Stomach (tissue), 19 donors: Measurements from ENCODE around the gene KCNQ5. TPM values are rescaled to one million over a fixed set of nuclear protein-coding genes. Genes with fewer than 3 reads are reported as not detected.
"Not testable (repeated sequence)": the region's sequence is repeated elsewhere in the genome, so short reads cannot be mapped to it uniquely, and the experiment has no call there.

ENCODE experiments used
- DNase-seq, 2 donors: peaks; one replicate each; pipeline versions ENCODE4 v3.0.0 to v3.0.0-alpha.2; 2013 to 2019
- H3K27ac ChIP-seq, 5 donors: fragments of 200-600 bp in 4 of 5; sonication (generic) in 4 of 5; one replicate each; pipeline ENCODE4 v1.5.1; 2013 to 2019; ENCODE audit warnings: mild to moderate bottlenecking in 1 of 5, moderate library complexity in 1 of 5
- H3K27me3 ChIP-seq, 3 donors: fragments of 200-600 bp; sonication (generic); one replicate each; pipeline ENCODE4 v1.5.1; 2017 to 2019; ENCODE audit warnings: mixed run types in 1 of 3
- H3K36me3 ChIP-seq, 4 donors: fragments of 200-600 bp; sonication (generic); 1 replicate in 3 of 4; 2 replicates in 1 of 4; pipeline ENCODE4 v1.5.1; 2016 to 2019
- H3K4me1 ChIP-seq, 4 donors: fragments of 200-600 bp; sonication (generic); one replicate each; pipeline ENCODE4 v1.5.1; 2016 to 2019
- H3K4me3 ChIP-seq, 4 donors: fragments of 200-600 bp; sonication (generic) in 3 of 4; one replicate each; pipeline ENCODE4 v1.5.1; 2016 to 2019; ENCODE audit warnings: mild to moderate bottlenecking in 1 of 4
- H3K9me3 ChIP-seq, 4 donors: fragments of 200-600 bp; sonication (generic); one replicate each; pipeline ENCODE4 v1.5.1; 2016 to 2019
- CTCF ChIP-seq, 7 experiments: fragments of 450-650 bp in 4 of 7; fragments of 200-600 bp in 3 of 7; sonication (generic) in 3 of 7; IDR thresholded peaks; one replicate each; pipeline ENCODE4 v1.5.1; 2016 to 2019; ENCODE audit warnings: antibody characterized with exemption in 7 of 7, control low read depth in 2 of 7, mild to moderate bottlenecking in 1 of 7
- EP300 ChIP-seq: sonication (generic); formaldehyde crosslinking; IDR thresholded peaks from one replicate; pipeline ENCODE4 v1.6.1; 2017; ENCODE audit warnings: antibody characterized with exemption
- POLR2A ChIP-seq, 4 donors: fragments of 450-650 bp; IDR thresholded peaks; one replicate each; pipeline ENCODE4 v1.6.1; 2016; ENCODE audit warnings: antibody characterized with exemption in 4 of 4, control low read depth in 2 of 4, mild to moderate bottlenecking in 1 of 4, moderate library complexity in 1 of 4
- POLR2AphosphoS5 ChIP-seq, 3 donors: sonication (generic); formaldehyde crosslinking; IDR thresholded peaks; one replicate each; pipeline ENCODE4 v1.6.1; 2016; ENCODE audit warnings: antibody characterized with exemption in 3 of 3
- WGBS, 5 donors: extraction: QIAGEN DNeasy Blood & Tissue Kit in 3 of 5; methylation state at CpG; one replicate each; pipeline versions ENCODE4 v1.1.5 to v1.1.7; 2013 to 2018; 5-methylcytosine and 5-hydroxymethylcytosine counted together
- intact Hi-C: fragments of 100-400 bp; cut with DNase I; formaldehyde crosslinking; loops from one replicate; pipeline ENCODE4 v1.15.1; 2023; ENCODE audit warnings: low total_unique reads
- long read RNA-seq, 10 donors: transcript quantifications; one replicate each; lab custom pipeline, GENCODE V29; 2026
- polyA plus RNA-seq, 3 donors: library from polyadenylated mRNA; stranded (reverse); fragments of 200-250 nt; gene quantifications; one replicate each; pipeline ENCODE4 v1.2.3, GENCODE V29; 2013
- total RNA-seq, 5 donors: library from RNA; depleted of rRNA; stranded (reverse); fragments of >200 nt; gene quantifications; one replicate each; pipeline versions ENCODE4 v1.1.0 to v1.2.3, GENCODE V29; 2014 to 2016
- donor health status: healthy with polysubstance abuse.
- donor health status: Bipolar disorder and iron deficiency.
- donor health status: healthy.

KCNQ5 gene
- total RNA-seq (1 to 10 TPM in 2 of 5 donors, under 1 TPM in 1, not detected in 2; 0.45 to 2.8 (median 2.6) TPM), polyA plus RNA-seq (under 1 TPM; 0.12 to 0.30 (median 0.15) TPM)
- long read RNA-seq, donor 1: 0 reads
- long read RNA-seq, donor 2: 0 reads
- long read RNA-seq, donor 3: 0 reads
- long read RNA-seq, donor 4: 0 reads
- long read RNA-seq, donor 5: 0 reads
- long read RNA-seq, donor 6: 0 reads
- long read RNA-seq, donor 7: 0 reads
- long read RNA-seq, donor 8: 0 reads
- long read RNA-seq, donor 9: 0 reads
- long read RNA-seq, donor 10: 0 reads

- Histone ChIP-seq H3K27ac (peak within 1 kb of the TSS in 1 of 5 donors; percentile 5), H3K27me3 (peaks cover 0 to 34% (median 25%) of the 10 kb centered on the region in 3 donors), H3K9me3 (no peaks in the 10 kb centered on the region), H3K4me3 (peak within 1 kb of the TSS; percentile 52 to 74 (median 61)), H3K4me1 (peaks cover 28 to 44% (median 39%) of the 10 kb centered on the region in 4 donors), H3K36me3 (no peaks in the 10 kb centered on the region)
- 1 to 2% (median 1%) methylated on average over 28 to 58 of the region's 58 CpGs for WGBS, 5 donors
- intact Hi-C loops: no loop called here
- TF ChIP-seq POLR2AphosphoS5 (IDR thresholded peaks at IDR 0.05): no peak
- no peak for TF ChIP-seq EP300
- TF ChIP-seq POLR2A (IDR thresholded peaks at IDR 0.05): no peak
- no peak for TF ChIP-seq CTCF (IDR thresholded peaks at IDR 0.05)
- peak in 1 of 2 donors; percentile 49 for DNase-seq
These were observed at the start of gene KCNQ5 for GRCh38 chr6:72621291-72622093. TSS of gene KCNQ5 (plus strand) at chr6:72622064.

- intact Hi-C loops: no loop called here
- Histone ChIP-seq H3K36me3 (no peaks in the 10 kb centered on the region), H3K4me1 (no peaks in the 10 kb centered on the region), H3K27me3 (no peaks in the 10 kb centered on the region), H3K27ac (no peak overlapping the region), H3K9me3 (no peaks in the 10 kb centered on the region), H3K4me3 (no peak overlapping the region)
- WGBS, 5 donors: 45 to 63% (median 53%) methylated on average over 2 of the region's 2 CpGs
- TF ChIP-seq CTCF (IDR thresholded peaks at IDR 0.05) (no peak), POLR2A (IDR thresholded peaks at IDR 0.05) (no peak), EP300 (no peak)
- no peak for DNase-seq
These were observed 42.0 kb upstream of the KCNQ5 start for GRCh38 chr6:72579865-72580264.

DNA sequence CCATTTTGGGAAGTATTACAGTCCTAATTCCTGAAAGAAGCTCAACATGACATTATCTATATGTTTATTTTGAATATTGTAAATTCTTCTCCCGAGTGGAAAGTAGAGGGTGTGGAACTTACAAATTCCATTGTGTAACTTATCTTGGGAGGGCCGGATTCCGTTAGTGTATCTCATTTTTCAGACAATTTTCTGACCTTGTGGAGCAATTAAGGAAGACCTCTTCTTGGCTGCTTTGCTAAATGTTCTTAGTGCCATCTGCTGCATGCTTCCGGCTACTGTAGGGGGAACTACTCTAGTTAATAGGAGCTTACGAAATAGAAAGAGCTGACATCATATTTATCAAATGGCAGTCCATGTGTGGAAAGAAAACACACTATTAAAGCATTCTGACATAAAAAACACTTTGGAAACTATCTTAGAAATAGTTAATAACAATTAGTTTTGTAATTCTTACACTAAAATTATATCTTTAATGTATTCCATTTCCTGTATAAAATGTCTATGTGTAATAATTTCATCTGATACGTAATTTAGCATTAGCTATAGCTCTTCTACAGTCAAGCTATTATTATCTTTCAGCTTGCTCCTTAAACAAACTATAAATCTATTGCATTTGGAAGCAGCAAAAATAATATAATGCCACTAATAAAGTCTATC lies 41.5 kb upstream of the KCNQ5 start:
- intact Hi-C loops: no loop called here
- no peaks in the 10 kb centered on the region for H3K9me3 ChIP-seq
- 16 to 19% (median 18%) methylated on average over 6 of the region's 6 CpGs for whole genome bisulfite sequencing, 5 donors
- H3K4me1 ChIP-seq: no peaks in the 10 kb centered on the region
- H3K27ac ChIP-seq: no peak overlapping the region
- peak in 1 of 2 donors; percentile 68 for DNase-seq
- no peaks in the 10 kb centered on the region for H3K27me3 ChIP-seq
- no peak overlapping the region for H3K4me3 ChIP-seq
- no peak for TF ChIP-seq EP300
- no peak for TF ChIP-seq POLR2A (IDR thresholded peaks at IDR 0.05)
- TF ChIP-seq POLR2AphosphoS5 (IDR thresholded peaks at IDR 0.05): no peak
- TF ChIP-seq CTCF (IDR thresholded peaks at IDR 0.05): no peak
- no peaks in the 10 kb centered on the region for H3K36me3 ChIP-seq

GRCh38 chr6:72580950-72581349 lies 40.9 kb upstream of the KCNQ5 start:
- H3K9me3 ChIP-seq, H3K4me1 ChIP-seq, H3K27me3 ChIP-seq, DNase-seq, H3K27ac ChIP-seq, H3K36me3 ChIP-seq, intact Hi-C loops, H3K4me3 ChIP-seq: not testable (repeated sequence)
- 83 to 91% (median 85%) methylated on average over 2 of the region's 2 CpGs for WGBS, 5 donors
